ENCODE data around the gene CHST11. TPM values are rescaled to one million over a fixed set of nuclear protein-coding genes. Genes with fewer than 3 reads are reported as not detected.

CHST11 gene
- total RNA-seq, 2 experiments from 2014 or later, result 19.1 to 21.9 TPM

GRCh38 chr12:104652358-104652757 is 195.6 kb downstream of the CHST11 start:
- Mint-ChIP-seq H3K4me3 (no peak overlapping the region), H3K27ac (no peak overlapping the region), H3K27me3 (no peaks in the 10 kb centered on the region), H3K36me3 (peaks cover 7% of the 10 kb centered on the region), H3K9me3 (peaks cover 2% of the 10 kb centered on the region), H3K4me1 (peaks cover 12% of the 10 kb centered on the region)
- no peak for DNase-seq

GRCh38 chr12:104652910-104653309 is 196.2 kb downstream of the CHST11 start:
- Mint-ChIP-seq H3K27me3 (no peaks in the 10 kb centered on the region), H3K4me1 (peaks cover 14% of the 10 kb centered on the region), H3K27ac (no peak overlapping the region), H3K36me3 (peaks cover 2% of the 10 kb centered on the region), H3K9me3 (no peaks in the 10 kb centered on the region), H3K4me3 (no peak overlapping the region)
- no peak for DNase-seq

- H3K4me3 Mint-ChIP-seq, result no peak overlapping the region
- no peak for DNase-seq
Observed at GRCh38 chr12:104653730-104654664, 197.2 kb downstream of the CHST11 start.

GRCh38 chr12:104654665-104655609 is 198.2 kb downstream of the CHST11 start:
- H3K27me3 Mint-ChIP-seq, result no peaks in the 10 kb centered on the region
- H3K9me3 Mint-ChIP-seq, result no peaks in the 10 kb centered on the region
- H3K4me1 Mint-ChIP-seq, result peaks cover 14% of the 10 kb centered on the region
- DNase-seq, result no peak
- H3K4me3 Mint-ChIP-seq, result no peak overlapping the region
- peaks cover 2% of the 10 kb centered on the region for H3K36me3 Mint-ChIP-seq
- H3K27ac Mint-ChIP-seq, result no peak overlapping the region

More at GRCh38 chr12:104653730-104654664, 197.2 kb downstream of the CHST11 start:
- Mint-ChIP-seq H3K36me3 (peaks cover 2% of the 10 kb centered on the region), H3K27me3 (no peaks in the 10 kb centered on the region), H3K4me1 (peaks cover 16% of the 10 kb centered on the region), H3K27ac (no peak overlapping the region), H3K9me3 (no peaks in the 10 kb centered on the region)

GRCh38 chr12:104656383-104656782 is 199.6 kb downstream of the CHST11 start:
- DNase-seq, result no peak
- Mint-ChIP-seq H3K36me3 (peaks cover 2% of the 10 kb centered on the region), H3K27me3 (no peaks in the 10 kb centered on the region), H3K27ac (no peak overlapping the region), H3K9me3 (no peaks in the 10 kb centered on the region), H3K4me1 (peaks cover 14% of the 10 kb centered on the region), H3K4me3 (no peak overlapping the region)

GRCh38 chr12:104656921-104657320 is 200.2 kb downstream of the CHST11 start:
- H3K9me3 Mint-ChIP-seq, result no peaks in the 10 kb centered on the region
- DNase-seq, result no peak
- H3K36me3 Mint-ChIP-seq, result peaks cover 2% of the 10 kb centered on the region
- H3K4me3 Mint-ChIP-seq, result no peak overlapping the region
- no peaks in the 10 kb centered on the region for H3K27me3 Mint-ChIP-seq
- H3K4me1 Mint-ChIP-seq, result peaks cover 14% of the 10 kb centered on the region
- no peak overlapping the region for H3K27ac Mint-ChIP-seq

GRCh38 chr12:104657726-104658484 is 201.2 kb downstream of the CHST11 start:
- no peak for DNase-seq
- peaks cover 18% of the 10 kb centered on the region for H3K4me1 Mint-ChIP-seq
- peaks cover 2% of the 10 kb centered on the region for H3K36me3 Mint-ChIP-seq
- no peaks in the 10 kb centered on the region for H3K27me3 Mint-ChIP-seq
- no peak overlapping the region for H3K27ac Mint-ChIP-seq
- H3K4me3 Mint-ChIP-seq, result no peak overlapping the region
- no peaks in the 10 kb centered on the region for H3K9me3 Mint-ChIP-seq

- H3K9me3 Mint-ChIP-seq, result no peaks in the 10 kb centered on the region
- H3K27ac Mint-ChIP-seq, result no peak overlapping the region
- H3K4me1 Mint-ChIP-seq, result peaks cover 12% of the 10 kb centered on the region
- DNase-seq, result no peak
- H3K27me3 Mint-ChIP-seq, result no peaks in the 10 kb centered on the region
- no peaks in the 10 kb centered on the region for H3K36me3 Mint-ChIP-seq
- H3K4me3 Mint-ChIP-seq, result no peak overlapping the region
Observed at GRCh38 chr12:104659058-104659457, 202.3 kb downstream of the CHST11 start.

GRCh38 chr12:104662203-104662602 is 205.5 kb downstream of the CHST11 start:
- Mint-ChIP-seq H3K36me3 (no peaks in the 10 kb centered on the region), H3K27ac (no peak overlapping the region), H3K9me3 (no peaks in the 10 kb centered on the region), H3K4me1 (peaks cover 14% of the 10 kb centered on the region), H3K27me3 (no peaks in the 10 kb centered on the region), H3K4me3 (no peak overlapping the region)
- no peak for DNase-seq

GRCh38 chr12:104662908-104663307 is 206.2 kb downstream of the CHST11 start:
- DNase-seq, result no peak
- Mint-ChIP-seq H3K36me3 (no peaks in the 10 kb centered on the region), H3K4me3 (no peak overlapping the region), H3K4me1 (peaks cover 11% of the 10 kb centered on the region), H3K27me3 (no peaks in the 10 kb centered on the region), H3K27ac (no peak overlapping the region), H3K9me3 (no peaks in the 10 kb centered on the region)

GRCh38 chr12:104664351-104664750 is 207.6 kb downstream of the CHST11 start:
- no peak overlapping the region for H3K27ac Mint-ChIP-seq
- H3K9me3 Mint-ChIP-seq, result no peaks in the 10 kb centered on the region
- no peak overlapping the region for H3K4me3 Mint-ChIP-seq
- H3K36me3 Mint-ChIP-seq, result no peaks in the 10 kb centered on the region
- DNase-seq, result no peak
- peaks cover 23% of the 10 kb centered on the region for H3K4me1 Mint-ChIP-seq
- no peaks in the 10 kb centered on the region for H3K27me3 Mint-ChIP-seq

GRCh38 chr12:104665296-104665695 is 208.5 kb downstream of the CHST11 start:
- Mint-ChIP-seq H3K4me1 (peaks cover 31% of the 10 kb centered on the region), H3K9me3 (no peaks in the 10 kb centered on the region), H3K27me3 (no peaks in the 10 kb centered on the region), H3K4me3 (no peak overlapping the region), H3K36me3 (no peaks in the 10 kb centered on the region), H3K27ac (no peak overlapping the region)
- no peak for DNase-seq

- Mint-ChIP-seq H3K9me3 (no peaks in the 10 kb centered on the region), H3K4me1 (peaks cover 48% of the 10 kb centered on the region), H3K4me3 (no peak overlapping the region), H3K36me3 (no peaks in the 10 kb centered on the region), H3K27me3 (no peaks in the 10 kb centered on the region), H3K27ac (no peak overlapping the region)
- DNase-seq, result no peak
Observed at GRCh38 chr12:104667139-104667538, 210.4 kb downstream of the CHST11 start.

GRCh38 chr12:104668274-104668718 is 211.5 kb downstream of the CHST11 start:
- Mint-ChIP-seq H3K36me3 (peaks cover 4% of the 10 kb centered on the region), H3K4me3 (no peak overlapping the region), H3K4me1 (peaks cover 53% of the 10 kb centered on the region), H3K27ac (peak overlapping the region; percentile 36), H3K9me3 (peaks cover 2% of the 10 kb centered on the region), H3K27me3 (no peaks in the 10 kb centered on the region)
- no peak for DNase-seq

All from activated naive CD8-positive, alpha-beta T cell treated with anti-CD3 and anti-CD28 coated beads for 36 hours (primary cell).